H1 (cell line): Measurements from ENCODE around the gene TARS2. TPM values are rescaled to one million over a fixed set of nuclear protein-coding genes. Genes with fewer than 3 reads are reported as not detected.

Experiments
- POLR2AphosphoS5 ChIP-seq: IDR thresholded peaks from 2 replicates; pipeline ENCODE4 v1.6.1; 2011; ENCODE audit warnings: low read depth, low read length
- polyA plus RNA-seq, 7 experiments: library from polyadenylated mRNA; depleted of rRNA in 3 of 7; stranded (reverse) in 5 of 7; unstranded in 2 of 7; fragments of >200 nt in 5 of 7; fragments of 200-250 nt in 2 of 7; gene quantifications; 1 replicate in 5 of 7; 2 replicates in 1 of 7; 4 replicates in 1 of 7; pipeline versions ENCODE4 v1.2.1 to v1.2.3, GENCODE V29; 2011 to 2013; ENCODE audit warnings: missing spikeins in 2 of 7, mixed read lengths in 2 of 7
- total RNA-seq: library from RNA; stranded (reverse); fragmentation: NEBNext Ultra II Directional; extraction: Animal tissue kit (Norgen Biotek cat#: 25700); gene quantifications from 2 replicates; pipeline ENCODE4 v1.2.1, GENCODE V29; 2021

TARS2 gene
- total and polyA plus RNA-seq, 2 of the 8 experiments (the other 6 are each of a cell fraction or from before 2014, with no cell fraction given), result 38.9 to 39.1 TPM

DNA sequence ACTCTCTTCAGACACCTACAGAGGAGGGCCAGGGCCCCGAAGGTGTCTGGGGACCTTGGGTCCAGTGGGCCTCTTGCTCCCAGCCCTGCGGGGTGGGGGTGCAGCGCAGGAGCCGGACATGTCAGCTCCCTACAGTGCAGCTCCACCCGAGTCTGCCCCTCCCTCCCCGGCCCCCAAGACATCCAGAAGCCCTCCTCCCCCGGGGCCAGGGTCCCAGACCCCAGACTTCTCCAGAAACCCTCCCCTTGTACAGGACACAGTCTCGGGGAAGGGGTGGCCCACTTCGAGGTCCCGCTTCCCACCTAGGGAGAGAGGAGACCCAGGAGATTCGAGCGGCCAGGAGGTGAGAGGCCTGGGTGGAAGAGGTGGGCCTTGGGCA, 65.7 kb downstream of the TARS2 start (continued):
- no peak for TF ChIP-seq POLR2AphosphoS5
